ENCODE data around the gene PPFIA1.

DNA sequence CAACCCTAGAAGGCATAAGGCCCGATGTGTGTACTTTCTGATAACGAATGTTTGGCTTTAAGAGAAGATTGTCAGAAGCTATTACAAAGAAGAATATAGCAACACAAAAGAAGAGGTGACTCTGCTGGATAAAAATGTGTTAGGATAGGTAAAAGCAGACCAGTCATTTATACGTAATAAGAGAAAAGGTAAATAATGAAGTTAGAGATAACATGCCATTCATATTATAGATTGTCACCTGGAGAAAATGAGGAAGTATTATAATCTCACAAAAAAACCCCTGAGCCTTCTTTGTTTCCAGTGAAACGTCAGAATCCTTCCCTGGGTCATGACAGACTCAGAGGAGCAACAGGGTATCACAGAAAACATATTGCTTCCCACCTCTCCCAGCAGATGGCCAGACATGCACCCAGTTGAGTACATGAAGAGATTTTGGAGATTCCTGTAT is 36.1 kb downstream of the PPFIA1 start:
- TF ChIP-seq, protein P1, sequence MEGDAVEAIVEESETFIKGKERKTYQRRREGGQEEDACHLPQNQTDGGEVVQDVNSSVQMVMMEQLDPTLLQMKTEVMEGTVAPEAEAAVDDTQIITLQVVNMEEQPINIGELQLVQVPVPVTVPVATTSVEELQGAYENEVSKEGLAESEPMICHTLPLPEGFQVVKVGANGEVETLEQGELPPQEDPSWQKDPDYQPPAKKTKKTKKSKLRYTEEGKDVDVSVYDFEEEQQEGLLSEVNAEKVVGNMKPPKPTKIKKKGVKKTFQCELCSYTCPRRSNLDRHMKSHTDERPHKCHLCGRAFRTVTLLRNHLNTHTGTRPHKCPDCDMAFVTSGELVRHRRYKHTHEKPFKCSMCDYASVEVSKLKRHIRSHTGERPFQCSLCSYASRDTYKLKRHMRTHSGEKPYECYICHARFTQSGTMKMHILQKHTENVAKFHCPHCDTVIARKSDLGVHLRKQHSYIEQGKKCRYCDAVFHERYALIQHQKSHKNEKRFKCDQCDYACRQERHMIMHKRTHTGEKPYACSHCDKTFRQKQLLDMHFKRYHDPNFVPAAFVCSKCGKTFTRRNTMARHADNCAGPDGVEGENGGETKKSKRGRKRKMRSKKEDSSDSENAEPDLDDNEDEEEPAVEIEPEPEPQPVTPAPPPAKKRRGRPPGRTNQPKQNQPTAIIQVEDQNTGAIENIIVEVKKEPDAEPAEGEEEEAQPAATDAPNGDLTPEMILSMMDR (conservative IDR thresholded peaks at IDR 0.05; ENCODE audit: low read length), result no peak
- TF ChIP-seq EZH2phosphoT487 (IDR thresholded peaks at IDR 0.05; ENCODE audit: borderline replicate concordance, low read depth, low read length), result no peak
